GM12875 (cell line): ENCODE measurements around the gene DDR1.

ENCODE experiments used
- H3K4me3 ChIP-seq: one replicate; pipeline ENCODE4 v1.5.1; 2011; ENCODE audit warnings: low read depth, low read length, control low read depth
- CTCF ChIP-seq: IDR thresholded peaks from 2 replicates; pipeline ENCODE4 v1.5.1; 2011; ENCODE audit warnings: low read depth, mild to moderate bottlenecking, control low read depth, inconsistent platforms, low read length, moderate library complexity, borderline replicate concordance; ENCODE audit not compliant: insufficient read depth

DDR1 gene

GRCh38 chr6:30879684-30880427, 4.5 kb upstream of the DDR1 start:
- H3K4me3 ChIP-seq, result no peak overlapping the region
- no peak for TF ChIP-seq CTCF

- H3K4me3 ChIP-seq, result no peak overlapping the region
Observed at GRCh38 chr6:30880698-30881252, 3.5 kb upstream of the DDR1 start.

GRCh38 chr6:30881392-30882203, 2.7 kb upstream of the DDR1 start:
- H3K4me3 ChIP-seq, result no peak overlapping the region
- no peak for TF ChIP-seq CTCF

More at GRCh38 chr6:30880698-30881252, 3.5 kb upstream of the DDR1 start:
- TF ChIP-seq CTCF, result no peak

- no peak for TF ChIP-seq CTCF
- no peak overlapping the region for H3K4me3 ChIP-seq
Observed at GRCh38 chr6:30882204-30882758, 2.0 kb upstream of the DDR1 start.

- TF ChIP-seq CTCF, result no peak
- H3K4me3 ChIP-seq, result no peak overlapping the region
Observed at GRCh38 chr6:30882759-30883684, 1.3 kb upstream of the DDR1 start.

GRCh38 chr6:30884521-30885480, 482 bp downstream of the DDR1 start:
- TF ChIP-seq CTCF, result no peak
- peak overlapping the region; percentile 48 for H3K4me3 ChIP-seq
